ACC112 (cell line): ENCODE measurements around the gene UBE2H.
"Not testable (repeated sequence)": the region's sequence is repeated elsewhere in the genome, so short reads cannot be mapped to it uniquely, and the experiment has no call there.

ENCODE experiments used
- H2AFZ ChIP-seq: fragments of 200-600 bp; sonication (generic); one replicate; pipeline ENCODE4 v1.6.0; 2017; ENCODE audit warnings: antibody characterized with exemption, low read length; ENCODE audit not compliant: unreplicated experiment
- H3K27ac ChIP-seq: fragments of 200-600 bp; sonication (generic); 2 replicates; pipeline ENCODE4 v1.5.1; 2014; ENCODE audit warnings: low read depth, mild to moderate bottlenecking, antibody characterized with exemption, low read length, moderate library complexity
- H3K27me3 ChIP-seq: fragments of 200-600 bp; sonication (generic); 2 replicates; pipeline ENCODE4 v1.6.1; 2014; ENCODE audit warnings: mild to moderate bottlenecking, antibody characterized with exemption, low read length, moderate library complexity, mixed read lengths; ENCODE audit not compliant: insufficient read depth
- H3K36me3 ChIP-seq: fragments of 200-600 bp; sonication (generic); 2 replicates; pipeline ENCODE4 v1.6.1; 2016; ENCODE audit warnings: mild to moderate bottlenecking, antibody characterized with exemption, low read length, moderate library complexity, mixed read lengths; ENCODE audit not compliant: insufficient read depth
- H3K4me1 ChIP-seq: fragments of 200-600 bp; sonication (generic); one replicate; pipeline ENCODE4 v1.6.1; 2016; ENCODE audit warnings: low read length, mixed read lengths; ENCODE audit not compliant: insufficient read depth, unreplicated experiment, control insufficient read depth
- H3K4me3 ChIP-seq: fragments of 200-600 bp; sonication (generic); 2 replicates; pipeline ENCODE4 v1.5.1; 2014; ENCODE audit warnings: mild to moderate bottlenecking, low read depth, low read length
- H3K79me2 ChIP-seq: fragments of 200-600 bp; sonication (generic); one replicate; pipeline ENCODE4 v1.6.0; 2016; ENCODE audit warnings: low read length; ENCODE audit not compliant: control insufficient read depth, unreplicated experiment, insufficient read depth

Gene UBE2H

DNA sequence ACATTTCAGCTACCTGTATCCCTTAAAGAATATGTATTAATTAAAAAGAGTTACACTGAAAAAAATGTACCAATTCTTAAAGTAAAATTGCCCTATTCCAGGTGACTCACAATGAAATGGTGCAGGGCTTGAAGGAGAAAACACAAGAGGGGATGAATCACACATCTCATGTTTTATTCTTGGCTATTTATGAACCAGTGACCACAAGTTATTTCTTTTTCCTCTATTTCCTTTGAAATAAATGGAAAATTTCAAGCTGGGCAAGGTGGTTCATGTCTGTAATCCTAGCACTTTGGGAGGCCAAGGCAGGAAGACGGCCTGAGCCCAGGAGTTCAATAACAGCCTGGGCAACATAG, 106.8 kb downstream of the UBE2H start:
- Histone ChIP-seq H2AFZ (no peak overlapping the region), H3K4me3 (no peak overlapping the region), H3K36me3 (no peaks in the 10 kb centered on the region), H3K27ac (peak overlapping the region; percentile 87), H3K79me2 (peaks cover 18% of the 10 kb centered on the region), H3K27me3 (no peaks in the 10 kb centered on the region), H3K4me1 (peaks cover 32% of the 10 kb centered on the region)

DNA sequence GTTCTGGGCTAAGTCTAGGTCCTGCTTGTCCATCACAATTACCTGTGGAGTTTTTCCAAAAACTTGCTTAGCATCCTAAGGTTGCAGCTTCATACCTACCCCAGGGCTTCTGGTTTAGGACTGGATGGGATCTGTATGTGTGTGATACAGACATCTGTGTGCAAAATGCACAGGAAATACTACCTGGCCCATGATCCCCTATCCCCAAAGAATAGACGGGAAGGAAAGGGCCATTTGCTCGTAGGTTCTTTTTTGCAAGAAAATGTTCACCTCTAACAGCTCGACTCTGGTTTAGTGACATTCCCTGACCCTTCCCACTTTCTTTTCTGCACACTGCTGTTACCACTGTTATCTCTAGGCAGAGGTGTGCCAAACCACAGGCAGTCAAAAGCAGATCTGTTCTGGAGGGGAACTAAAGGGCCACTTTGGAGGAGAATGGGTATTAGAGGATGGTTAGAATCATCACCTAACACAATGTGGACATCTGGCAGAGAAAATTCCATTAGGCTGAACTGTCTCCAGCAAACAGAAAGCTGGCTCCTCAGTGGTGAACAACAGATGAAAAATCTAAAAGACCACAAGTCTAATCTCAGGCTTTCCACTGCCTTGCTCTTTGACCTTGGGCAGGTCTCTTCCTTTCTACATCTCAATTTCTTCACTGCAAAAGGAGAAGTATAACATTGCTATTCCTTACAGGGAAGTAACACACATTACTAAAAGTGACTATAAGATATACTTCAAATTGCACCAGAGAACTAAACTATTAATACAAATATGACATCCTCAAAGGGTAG, 107.4 kb downstream of the UBE2H start:
- Histone ChIP-seq H3K27ac (peak overlapping the region; percentile 87), H3K4me3 (no peak overlapping the region), H3K27me3 (no peaks in the 10 kb centered on the region), H3K4me1 (peaks cover 38% of the 10 kb centered on the region), H2AFZ (no peak overlapping the region), H3K36me3 (no peaks in the 10 kb centered on the region), H3K79me2 (peaks cover 18% of the 10 kb centered on the region)

GRCh38 chr7:129843978-129844840, 108.6 kb downstream of the UBE2H start:
- H2AFZ ChIP-seq, result no peak overlapping the region
- no peak overlapping the region for H3K4me3 ChIP-seq
- H3K79me2 ChIP-seq, result peaks cover 14% of the 10 kb centered on the region
- no peak overlapping the region for H3K27ac ChIP-seq
- no peaks in the 10 kb centered on the region for H3K27me3 ChIP-seq
- 0 out of 2 replicates have a peak, but pooled peaks cover 3% of the 10 kb centered on the region for H3K36me3 ChIP-seq
- peaks cover 40% of the 10 kb centered on the region for H3K4me1 ChIP-seq

DNA sequence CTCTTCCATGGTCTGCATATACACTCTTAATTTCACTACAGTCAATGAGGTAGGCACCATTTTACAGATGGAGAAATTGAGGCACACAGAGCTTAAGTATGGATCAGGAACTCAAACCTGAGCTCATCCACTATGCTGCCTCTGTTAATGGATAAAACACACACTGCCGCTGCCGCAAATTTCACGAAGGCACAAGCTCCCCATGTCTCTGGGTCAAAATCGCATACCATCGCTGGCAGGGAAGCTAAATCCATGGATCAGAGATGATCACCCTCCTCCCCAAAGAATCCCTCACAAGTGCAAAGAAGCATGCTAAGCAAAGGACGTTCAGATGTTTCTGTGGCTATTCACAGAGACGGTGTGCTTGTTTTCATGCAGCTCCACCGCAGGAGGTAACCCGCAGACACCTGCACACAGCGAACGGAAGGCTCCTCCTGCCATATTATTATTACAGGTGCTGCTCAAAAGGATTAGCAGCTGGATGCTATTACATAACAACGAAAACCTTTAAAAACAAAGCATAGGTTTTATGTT, 109.3 kb downstream of the UBE2H start:
- peaks cover 12% of the 10 kb centered on the region for H3K79me2 ChIP-seq
- no peak overlapping the region for H2AFZ ChIP-seq

GRCh38 chr7:129841465-129841864, 111.3 kb downstream of the UBE2H start:
- Histone ChIP-seq H3K27ac (no peak overlapping the region), H2AFZ (no peak overlapping the region), H3K4me3 (no peak overlapping the region), H3K36me3 (0 out of 2 replicates have a peak, but pooled peaks cover 7% of the 10 kb centered on the region), H3K27me3 (no peaks in the 10 kb centered on the region), H3K4me1 (peaks cover 33% of the 10 kb centered on the region), H3K79me2 (peaks cover 9% of the 10 kb centered on the region)

More for the DNA sequence above, 109.3 kb downstream of the UBE2H start:
- Histone ChIP-seq H3K27me3 (no peaks in the 10 kb centered on the region), H3K36me3 (0 out of 2 replicates have a peak, but pooled peaks cover 7% of the 10 kb centered on the region), H3K4me3 (no peak overlapping the region), H3K27ac (no peak overlapping the region), H3K4me1 (peaks cover 39% of the 10 kb centered on the region)

DNA sequence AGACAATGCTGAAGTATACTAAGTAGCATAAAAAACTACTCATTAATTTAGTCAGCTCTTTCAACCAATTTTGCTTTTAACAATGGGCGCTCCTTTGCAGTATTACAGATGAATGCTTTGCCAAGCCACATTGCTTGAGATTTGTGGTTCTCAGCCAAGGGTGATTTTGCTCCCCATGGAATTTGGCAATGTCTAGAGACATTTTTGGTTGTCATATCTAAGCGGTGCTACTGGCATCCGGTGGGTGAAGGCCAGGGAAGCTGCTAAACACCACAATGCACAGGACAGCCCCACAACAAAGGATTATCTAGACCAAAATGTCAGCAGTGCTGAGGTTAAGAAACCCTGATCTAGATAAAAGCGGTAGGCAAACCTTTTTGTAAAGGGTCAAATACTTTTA, 112.0 kb downstream of the UBE2H start:
- Histone ChIP-seq H2AFZ (no peak overlapping the region), H3K36me3 (0 out of 2 replicates have a peak, but pooled peaks cover 7% of the 10 kb centered on the region), H3K27me3 (no peaks in the 10 kb centered on the region), H3K27ac (no peak overlapping the region), H3K4me3 (no peak overlapping the region), H3K79me2 (peaks cover 9% of the 10 kb centered on the region), H3K4me1 (peaks cover 30% of the 10 kb centered on the region)

GRCh38 chr7:129836983-129837382, 115.8 kb downstream of the UBE2H start:
- Histone ChIP-seq H3K4me1 (peaks cover 16% of the 10 kb centered on the region), H3K79me2 (no peaks in the 10 kb centered on the region), H3K36me3 (peaks cover 14% of the 10 kb centered on the region; the same call in 1 of the 2 replicates), H3K27ac (no peak overlapping the region), H3K27me3 (no peaks in the 10 kb centered on the region), H3K4me3 (no peak overlapping the region), H2AFZ (no peak overlapping the region)

DNA sequence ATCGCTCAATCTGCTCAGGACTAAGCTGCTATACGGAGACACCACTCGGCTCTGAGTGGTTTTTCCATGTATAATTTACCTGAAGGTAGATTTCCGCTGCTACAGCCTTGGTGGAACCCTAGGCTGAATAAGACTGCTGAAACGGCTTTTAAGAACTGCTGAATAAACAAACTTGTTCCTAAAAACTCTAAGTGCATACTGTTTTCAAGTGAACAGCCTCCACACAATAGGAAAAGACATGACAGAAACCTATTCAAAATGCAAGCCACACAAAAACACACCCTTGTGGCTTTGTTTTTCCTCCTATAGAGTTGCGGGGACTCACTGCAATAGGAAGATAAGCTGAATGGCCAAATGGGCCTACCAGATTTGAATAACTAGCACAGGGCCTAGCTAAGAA, 117.2 kb downstream of the UBE2H start:
- Histone ChIP-seq H3K79me2 (no peaks in the 10 kb centered on the region), H3K4me3 (no peak overlapping the region), H3K27me3 (no peaks in the 10 kb centered on the region), H2AFZ (no peak overlapping the region), H3K27ac (no peak overlapping the region), H3K36me3 (peaks cover 14% of the 10 kb centered on the region; the same call in 1 of the 2 replicates), H3K4me1 (peaks cover 23% of the 10 kb centered on the region)

GRCh38 chr7:129833353-129833752, 119.4 kb downstream of the UBE2H start:
- H3K79me2 ChIP-seq, H3K27me3 ChIP-seq, H3K36me3 ChIP-seq, H2AFZ ChIP-seq, H3K27ac ChIP-seq, H3K4me3 ChIP-seq: not testable (repeated sequence)
- H3K4me1 ChIP-seq, result peaks cover 32% of the 10 kb centered on the region

DNA sequence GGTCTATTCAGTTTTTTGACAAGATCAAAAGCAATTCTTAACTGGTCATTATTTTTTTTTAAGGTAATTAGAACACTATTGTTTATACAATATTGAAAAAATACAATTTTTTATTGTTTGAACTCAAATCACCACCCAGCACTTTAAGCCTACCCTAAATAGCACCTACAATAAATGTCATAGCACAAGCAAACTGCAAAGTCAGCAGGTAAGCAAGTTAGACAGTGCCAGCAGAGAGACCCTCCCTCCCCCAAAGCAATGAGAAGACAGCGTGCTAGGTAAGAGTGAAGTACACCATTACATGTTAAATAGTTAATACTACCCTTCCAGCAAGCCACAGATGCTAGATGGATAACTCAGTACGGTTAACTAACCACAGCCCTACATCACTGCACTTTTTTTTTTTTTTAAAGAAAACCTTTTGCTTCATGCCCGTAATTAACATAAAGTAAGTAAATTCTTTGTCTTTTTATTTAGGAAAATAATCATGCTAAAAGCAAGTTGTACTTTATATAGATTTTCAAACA, 120.0 kb downstream of the UBE2H start:
- Histone ChIP-seq H3K79me2 (no peaks in the 10 kb centered on the region), H2AFZ (no peak overlapping the region), H3K4me3 (no peak overlapping the region), H3K27ac (no peak overlapping the region), H3K4me1 (peaks cover 32% of the 10 kb centered on the region), H3K27me3 (no peaks in the 10 kb centered on the region), H3K36me3 (peaks cover 6% of the 10 kb centered on the region; the same call in 1 of the 2 replicates)
